Hepatocyte (in vitro differentiated cells): ENCODE measurements around the gene PDIA2. TPM values are rescaled to one million over a fixed set of nuclear protein-coding genes. Genes with fewer than 3 reads are reported as not detected.
A peak's percentile ranks its signal among the peaks of the same experiment; 100 is the strongest.

ENCODE experiments used
- DNase-seq: peaks from one replicate; pipeline ENCODE4 v3.0.0-alpha.2; 2016; ENCODE audit warnings: low spot score
- H2AFZ ChIP-seq: fragments of 200-600 bp; sonication (generic); 2 replicates; pipeline ENCODE4 v1.6.0; 2016; ENCODE audit warnings: antibody characterized with exemption, mild to moderate bottlenecking
- H3K27ac ChIP-seq: fragments of 200-600 bp; sonication (generic); 2 replicates; pipeline ENCODE4 v1.5.1; 2016; ENCODE audit warnings: mild to moderate bottlenecking
- H3K27me3 ChIP-seq: fragments of 200-600 bp; sonication (generic); 2 replicates; pipeline ENCODE4 v1.6.1; 2016
- H3K36me3 ChIP-seq: fragments of 200-600 bp; sonication (generic); replicated peaks from 2 replicates; pipeline ENCODE4 v1.5.1; 2016; ENCODE audit warnings: low read depth; ENCODE audit not compliant: insufficient read depth
- H3K4me1 ChIP-seq: fragments of 200-600 bp; sonication (generic); 2 replicates; pipeline ENCODE4 v1.5.1; 2016; ENCODE audit warnings: mild to moderate bottlenecking, moderate library complexity; ENCODE audit not compliant: insufficient read depth
- H3K4me2 ChIP-seq: fragments of 200-600 bp; sonication (generic); 2 replicates; pipeline ENCODE4 v1.6.0; 2016
- H3K4me3 ChIP-seq: fragments of 200-600 bp; sonication (generic); 2 replicates; pipeline ENCODE4 v1.5.1; 2016; ENCODE audit warnings: mild to moderate bottlenecking
- H3K79me2 ChIP-seq: fragments of 200-600 bp; sonication (generic); 2 replicates; pipeline ENCODE4 v1.6.0; 2017; ENCODE audit warnings: mild to moderate bottlenecking
- H3K9me2 ChIP-seq: fragments of 200-600 bp; sonication (generic); replicated peaks from 2 replicates; pipeline ENCODE4 v1.6.0; 2017; ENCODE audit warnings: mild to moderate bottlenecking; ENCODE audit not compliant: insufficient read depth
- H3K9me3 ChIP-seq: fragments of 200-600 bp; sonication (generic); 2 replicates; pipeline ENCODE4 v1.5.1; 2016; ENCODE audit warnings: low read depth, mild to moderate bottlenecking
- H4K20me1 ChIP-seq: fragments of 200-600 bp; sonication (generic); 2 replicates; pipeline ENCODE4 v1.6.0; 2016; ENCODE audit warnings: mild to moderate bottlenecking; ENCODE audit not compliant: insufficient read depth, poor library complexity, severe bottlenecking
- CTCF ChIP-seq: fragments of 200-600 bp; sonication (generic); IDR thresholded peaks from 2 replicates; pipeline ENCODE4 v1.5.1; 2016; ENCODE audit warnings: antibody characterized with exemption, mild to moderate bottlenecking; ENCODE audit not compliant: poor library complexity
- EZH2 ChIP-seq: fragments of 200-600 bp; sonication (generic); IDR thresholded peaks from 2 replicates; pipeline ENCODE4 v1.6.1; 2016; ENCODE audit warnings: antibody characterized with exemption, mild to moderate bottlenecking, borderline replicate concordance
- EZH2phosphoT487 ChIP-seq: fragments of 200-600 bp; sonication (generic); IDR thresholded peaks from one replicate; pipeline ENCODE4 v1.6.1; 2018; ENCODE audit warnings: antibody characterized with exemption, mild to moderate bottlenecking, low read depth, moderate library complexity; ENCODE audit not compliant: unreplicated experiment, severe bottlenecking
- WGBS: methylation state at CpG from one replicate; pipeline ENCODE4 v1.1.6; 2016; ENCODE audit warnings: low lambda C conversion rate; ENCODE audit errors: missing lambda C conversion rate; 5-methylcytosine and 5-hydroxymethylcytosine counted together
- polyA plus RNA-seq: library from polyadenylated mRNA; unstranded; fragments of >200 nt; fragmentation: Nextera tagmentation; extraction: Ambion mirVana; gene quantifications from 2 replicates; pipeline ENCODE4 v1.2.1, GENCODE V29; 2016
- total RNA-seq: library from RNA; depleted of rRNA; stranded (reverse); fragments of >200 nt; gene quantifications from 2 replicates; pipeline ENCODE4 v1.2.3, GENCODE V29; 2014

The PDIA2 gene
- total and polyA plus RNA-seq, 2 experiments from 2014 or later: 0.47 TPM; not detected in 1

DNA sequence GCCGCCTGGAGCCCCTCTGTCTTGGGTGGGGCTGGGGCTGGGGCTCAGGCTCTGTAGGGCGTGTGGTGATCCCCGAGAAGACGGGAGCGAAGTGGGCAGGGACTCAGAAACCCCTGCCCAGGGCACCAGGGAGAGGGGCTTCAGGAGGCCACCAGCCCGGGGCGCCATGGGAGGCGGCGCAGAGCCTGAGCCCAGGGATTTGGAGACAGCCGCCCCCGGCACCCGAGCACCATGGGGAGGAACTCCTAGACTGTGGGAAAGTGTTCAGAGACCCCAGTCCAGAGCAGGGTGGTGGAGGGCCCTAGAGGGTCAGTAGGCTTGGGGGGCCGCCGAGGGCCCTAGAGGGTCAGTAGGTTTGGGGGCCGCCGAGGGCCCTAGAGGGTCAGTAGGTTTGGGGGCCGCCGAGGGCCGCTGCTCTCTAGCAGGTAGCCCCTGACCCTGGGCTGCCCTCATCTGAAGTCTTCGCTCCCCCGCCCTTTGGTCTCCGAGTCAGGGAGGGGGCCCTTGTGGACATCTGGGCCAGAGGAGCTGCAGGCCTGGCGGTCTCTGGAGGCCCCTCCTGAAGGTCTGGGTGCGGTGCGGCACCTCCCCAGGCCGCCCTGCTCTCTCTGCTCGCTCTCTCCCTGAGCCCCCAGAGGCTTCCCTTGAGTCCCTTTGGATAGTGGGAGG is 1.8 kb upstream of the PDIA2 start:
- Histone ChIP-seq H3K79me2 (no peaks in the 10 kb centered on the region), H3K27me3 (peaks cover 38% of the 10 kb centered on the region), H3K4me3 (peak overlapping the region; percentile 55), H3K9me3 (no peaks in the 10 kb centered on the region), H3K4me2 (peak overlapping the region; percentile 95), H2AFZ (no peak overlapping the region), H3K36me3 (no peaks in the 10 kb centered on the region), H4K20me1 (no peaks in the 10 kb centered on the region), H3K27ac (no peak overlapping the region), H3K4me1 (peaks cover 6% of the 10 kb centered on the region), H3K9me2 (no peaks in the 10 kb centered on the region)
- TF ChIP-seq EZH2 (no peak), CTCF (no peak), EZH2phosphoT487 (no peak)
- DNase-seq: no peak
- 66% methylated on average over 26 of the region's 27 CpGs for WGBS

DNA sequence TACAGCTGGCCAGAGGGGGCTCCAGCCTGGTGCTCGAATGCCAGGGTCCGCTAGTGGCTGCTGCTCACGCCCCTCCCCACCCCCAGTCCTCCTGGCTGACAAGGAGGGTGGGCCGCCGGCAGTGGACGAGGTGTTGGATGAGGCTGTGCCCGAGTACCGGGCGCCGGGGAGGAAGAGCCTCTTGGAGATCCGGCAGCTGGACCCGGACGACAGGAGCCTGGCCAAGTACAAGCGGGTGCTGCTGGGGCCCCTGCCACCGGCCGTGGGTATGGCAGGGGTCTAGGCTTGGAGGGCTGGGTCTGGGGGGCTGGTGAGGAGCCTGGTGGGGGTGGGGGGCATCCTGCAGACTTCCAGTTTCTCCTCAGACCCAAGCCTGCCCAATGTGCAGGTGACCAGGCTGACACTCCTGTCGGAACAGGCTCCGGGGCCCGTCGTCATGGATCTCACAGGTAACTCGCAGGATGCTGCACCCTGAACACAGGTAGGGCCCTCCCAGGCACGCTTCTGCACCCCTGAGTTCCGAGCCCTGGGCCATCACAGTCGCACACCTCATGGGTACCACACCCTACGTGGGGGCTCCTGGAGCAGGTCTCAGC is 1.2 kb upstream of the PDIA2 start:
- Histone ChIP-seq H2AFZ (no peak overlapping the region), H3K4me3 (no peak overlapping the region), H4K20me1 (no peaks in the 10 kb centered on the region), H3K27ac (no peak overlapping the region), H3K9me3 (no peaks in the 10 kb centered on the region), H3K4me1 (peaks cover 6% of the 10 kb centered on the region), H3K27me3 (peaks cover 31% of the 10 kb centered on the region), H3K4me2 (no peak overlapping the region), H3K36me3 (no peaks in the 10 kb centered on the region), H3K79me2 (no peaks in the 10 kb centered on the region), H3K9me2 (no peaks in the 10 kb centered on the region)
- 78% methylated on average over 25 of the region's 25 CpGs for WGBS
- TF ChIP-seq EZH2 (no peak), CTCF (no peak), EZH2phosphoT487 (no peak)
- DNase-seq: no peak

- TF ChIP-seq EZH2phosphoT487 (no peak), CTCF (no peak), EZH2 (no peak)
- no peak overlapping the region for H3K27ac ChIP-seq
- no peak overlapping the region for H3K4me2 ChIP-seq
- no peak overlapping the region for H3K4me3 ChIP-seq
- H3K9me3 ChIP-seq: no peaks in the 10 kb centered on the region
- H3K4me1 ChIP-seq: peaks cover 6% of the 10 kb centered on the region
- H4K20me1 ChIP-seq: no peaks in the 10 kb centered on the region
- 92% methylated on average over 8 of the region's 22 CpGs for WGBS
- H3K9me2 ChIP-seq: no peaks in the 10 kb centered on the region
- DNase-seq: no peak
- H3K36me3 ChIP-seq: no peaks in the 10 kb centered on the region
- H3K79me2 ChIP-seq: no peaks in the 10 kb centered on the region
- no peak overlapping the region for H2AFZ ChIP-seq
- H3K27me3 ChIP-seq: peaks cover 28% of the 10 kb centered on the region
Observed at GRCh38 chr16:282491-282890, 473 bp upstream of the PDIA2 start.
